GM19239 (cell line): ENCODE results near the gene CDKAL1.

Experiments used
- DNase-seq: peaks from one replicate; pipeline ENCODE4 v3.0.0; 2011; ENCODE audit warnings: low spot score; ENCODE audit not compliant: insufficient read length
- FAIRE-seq: peaks from 2 replicates; lab custom pipeline; 2011; peaks lifted over from hg19 to GRCh38; lab: Jason Lieb, UNC

The CDKAL1 gene

GRCh38 chr6:20976391-20976918 is 442.2 kb downstream of the CDKAL1 start:
- FAIRE-seq = no peak
- DNase-seq = no peak

- FAIRE-seq (peak; percentile 8), DNase-seq (no peak)
Measured at GRCh38 chr6:20978151-20978614, 443.9 kb downstream of the CDKAL1 start.

- no peak for DNase-seq
- FAIRE-seq = no peak
Measured at GRCh38 chr6:20979076-20979475, 444.8 kb downstream of the CDKAL1 start.

- FAIRE-seq (no peak), DNase-seq (no peak)
Measured at GRCh38 chr6:20983961-20984360, 449.7 kb downstream of the CDKAL1 start.

GRCh38 chr6:20985821-20986220 is 451.6 kb downstream of the CDKAL1 start:
- FAIRE-seq = no peak
- DNase-seq = no peak

- FAIRE-seq (no peak), DNase-seq (no peak)
Measured at GRCh38 chr6:20991910-20992309, 457.7 kb downstream of the CDKAL1 start.

- DNase-seq (no peak), FAIRE-seq (no peak)
Measured at GRCh38 chr6:20996099-20996498, 461.8 kb downstream of the CDKAL1 start.

- FAIRE-seq (no peak), DNase-seq (no peak)
Measured at GRCh38 chr6:20997143-20997769, 463.0 kb downstream of the CDKAL1 start.

GRCh38 chr6:20997770-20998147 is 463.5 kb downstream of the CDKAL1 start:
- FAIRE-seq = peak; percentile 33
- DNase-seq = no peak

- FAIRE-seq (no peak), DNase-seq (no peak)
Measured at GRCh38 chr6:20998748-20999448, 464.6 kb downstream of the CDKAL1 start.

GRCh38 chr6:21000331-21000801 is 466.1 kb downstream of the CDKAL1 start:
- no peak for DNase-seq
- no peak for FAIRE-seq

- DNase-seq = no peak
- no peak for FAIRE-seq
Measured at GRCh38 chr6:21001736-21002135, 467.5 kb downstream of the CDKAL1 start.

GRCh38 chr6:21003780-21004541 is 469.7 kb downstream of the CDKAL1 start:
- DNase-seq (no peak), FAIRE-seq (peak; percentile 90)

- no peak for DNase-seq
- FAIRE-seq = peak; percentile 64
Measured at GRCh38 chr6:21005816-21006570, 471.7 kb downstream of the CDKAL1 start.

- FAIRE-seq (no peak), DNase-seq (no peak)
Measured at GRCh38 chr6:21019614-21020013, 485.4 kb downstream of the CDKAL1 start.

- DNase-seq (peak; percentile 17), FAIRE-seq (peak; percentile 92)
Measured at GRCh38 chr6:21022343-21023107, 488.3 kb downstream of the CDKAL1 start.

- DNase-seq = no peak
- FAIRE-seq = peak; percentile 76
Measured at GRCh38 chr6:21023210-21023609, 489.0 kb downstream of the CDKAL1 start.

GRCh38 chr6:21024616-21025015 is 490.4 kb downstream of the CDKAL1 start:
- FAIRE-seq (no peak), DNase-seq (no peak)

- FAIRE-seq (no peak), DNase-seq (no peak)
Measured at GRCh38 chr6:21026576-21027273, 492.5 kb downstream of the CDKAL1 start.
